CD14-positive monocyte (primary cell): ENCODE data around the gene VDAC2. TPM values are rescaled to one million over a fixed set of nuclear protein-coding genes. Genes with fewer than 3 reads are reported as not detected.

Experiments used
- DNase-seq, 3 donors: peaks; one replicate each; pipeline ENCODE4 v3.0.0-alpha.2; 2011 to 2022
- H2AFZ ChIP-seq: 2 replicates; pipeline ENCODE4 v1.6.0; 2012; ENCODE audit warnings: mild to moderate bottlenecking, low read depth, low read length, inconsistent platforms; ENCODE audit not compliant: insufficient read depth, poor library complexity, severe bottlenecking
- H3K27ac ChIP-seq, 2 donors: 1 replicate in 1 of 2; 2 replicates in 1 of 2; pipeline ENCODE4 v1.5.1; 2012 to 2013; ENCODE audit warnings: low read length in 2 of 2, control low read depth in 1 of 2, inconsistent platforms in 1 of 2, low read depth in 1 of 2, mild to moderate bottlenecking in 1 of 2
- H3K27me3 ChIP-seq, 2 donors: one replicate each; pipeline versions ENCODE4 v1.6.0 to v1.6.1; 2011 to 2013; ENCODE audit warnings: low read length in 2 of 2; ENCODE audit not compliant: control insufficient read depth in 2 of 2, insufficient read depth in 2 of 2
- H3K36me3 ChIP-seq, 2 donors: replicated peaks in 1 of 2; 1 replicate in 1 of 2; 2 replicates in 1 of 2; pipeline versions ENCODE4 v1.5.1 to v1.6.1; 2012 to 2013; ENCODE audit warnings: low read length in 2 of 2, control low read depth in 1 of 2, inconsistent platforms in 1 of 2, mild to moderate bottlenecking in 1 of 2; ENCODE audit not compliant: insufficient read depth in 2 of 2, control insufficient read depth in 1 of 2
- H3K4me1 ChIP-seq, 2 donors: 1 replicate in 1 of 2; 2 replicates in 1 of 2; pipeline versions ENCODE4 v1.5.1 to v1.6.1; 2012 to 2013; ENCODE audit warnings: low read length in 2 of 2, control low read depth in 1 of 2, inconsistent platforms in 1 of 2, mild to moderate bottlenecking in 1 of 2, moderate library complexity in 1 of 2; ENCODE audit not compliant: insufficient read depth in 2 of 2, control insufficient read depth in 1 of 2
- H3K4me2 ChIP-seq: replicated peaks from 2 replicates; pipeline ENCODE3; 2012; ENCODE audit warnings: low read length, moderate library complexity, mild to moderate bottlenecking; ENCODE audit not compliant: poor library complexity, severe bottlenecking; ENCODE audit errors: extremely low read depth
- H3K4me3 ChIP-seq, 3 experiments: fragments of 200-600 bp in 1 of 3; sonication (generic) in 1 of 3; replicated peaks in 1 of 3; 1 replicate in 2 of 3; 2 replicates in 1 of 3; pipeline ENCODE4 v1.5.1; 2011 to 2013; ENCODE audit warnings: low read length in 3 of 3, mild to moderate bottlenecking in 3 of 3, control low read depth in 2 of 3, low read depth in 2 of 3, inconsistent platforms in 1 of 3, moderate library complexity in 1 of 3
- H3K79me2 ChIP-seq: 2 replicates; pipeline ENCODE4 v1.6.0; 2012; ENCODE audit warnings: mild to moderate bottlenecking, control low read depth, inconsistent platforms, low read length, moderate library complexity; ENCODE audit not compliant: insufficient read depth
- H3K9ac ChIP-seq: 2 replicates; pipeline ENCODE4 v1.6.0; 2017; ENCODE audit warnings: low read length, mild to moderate bottlenecking; ENCODE audit not compliant: insufficient read depth, poor library complexity, severe bottlenecking
- H3K9me3 ChIP-seq, 2 donors: replicated peaks in 1 of 2; 1 replicate in 1 of 2; 2 replicates in 1 of 2; pipeline versions ENCODE4 v1.5.1 to v1.6.1; 2012 to 2013; ENCODE audit warnings: low read length in 2 of 2, control low read depth in 1 of 2; ENCODE audit not compliant: control insufficient read depth in 1 of 2, insufficient read depth in 1 of 2
- H4K20me1 ChIP-seq: 2 replicates; pipeline ENCODE4 v1.6.0; 2012; ENCODE audit warnings: mild to moderate bottlenecking, low read length, control low read depth, moderate library complexity; ENCODE audit not compliant: insufficient read depth
- H3K27ac Mint-ChIP-seq, 7 donors: one replicate each; pipeline ENCODE4 v1.8.0; 2020; ENCODE audit warnings: mild to moderate bottlenecking in 7 of 7, mixed read lengths in 7 of 7, moderate library complexity in 6 of 7, inconsistent platforms in 2 of 7
- H3K27me3 Mint-ChIP-seq, 3 donors: one replicate each; pipeline ENCODE4 v1.8.0; 2021 to 2022; ENCODE audit warnings: low read depth in 3 of 3, mild to moderate bottlenecking in 3 of 3, mixed read lengths in 3 of 3, moderate library complexity in 3 of 3, inconsistent platforms in 1 of 3
- H3K36me3 Mint-ChIP-seq, 2 donors: one replicate each; pipeline ENCODE4 v1.8.0; 2020; ENCODE audit warnings: mixed read lengths in 2 of 2, inconsistent platforms in 1 of 2, mild to moderate bottlenecking in 1 of 2
- H3K4me1 Mint-ChIP-seq: one replicate; pipeline ENCODE4 v1.8.0; 2020; ENCODE audit warnings: mild to moderate bottlenecking, mixed read lengths
- H3K4me3 Mint-ChIP-seq, 2 donors: one replicate each; pipeline ENCODE4 v1.8.0; 2020; ENCODE audit warnings: mild to moderate bottlenecking in 2 of 2, mixed read lengths in 2 of 2, moderate library complexity in 1 of 2
- H3K9me3 Mint-ChIP-seq, 7 donors: one replicate each; pipeline ENCODE4 v1.8.0; 2020 to 2022; ENCODE audit warnings: mixed read lengths in 7 of 7, mild to moderate bottlenecking in 6 of 7, moderate library complexity in 6 of 7, inconsistent platforms in 2 of 7
- WGBS: methylation state at CpG from one replicate; pipeline ENCODE4 v1.1.5; 2013; ENCODE audit warnings: missing lambda C conversion rate; ENCODE audit not compliant: insufficient coverage; 5-methylcytosine and 5-hydroxymethylcytosine counted together
- intact Hi-C, 2 donors: fragments of 100-400 bp; cut with micrococcal nuclease; formaldehyde crosslinking; loops; one replicate each; pipeline versions ENCODE4 v1.15.0 to v1.15.1; 2023
- polyA plus RNA-seq, 3 donors: library from polyadenylated mRNA; depleted of rRNA in 1 of 3; unstranded in 2 of 3; stranded (reverse) in 1 of 3; fragments of 300-500 nt in 2 of 3; fragments of >200 nt in 1 of 3; fragmentation: Illumina TruSeq in 2 of 3; gene quantifications; 1 replicate in 2 of 3; 2 replicates in 1 of 3; pipeline ENCODE4 v1.2.3, GENCODE V29; 2012 to 2021
- TF ChIP-seq, protein P1 (sequence below): fragments of 200-600 bp; IDR thresholded peaks from one replicate; pipeline ENCODE4 v1.8.0; 2022; ENCODE audit warnings: antibody characterized with exemption, mild to moderate bottlenecking

Gene VDAC2
- polyA plus RNA-seq, 3 donors: 71.2 to 154 (median 139) TPM

DNA sequence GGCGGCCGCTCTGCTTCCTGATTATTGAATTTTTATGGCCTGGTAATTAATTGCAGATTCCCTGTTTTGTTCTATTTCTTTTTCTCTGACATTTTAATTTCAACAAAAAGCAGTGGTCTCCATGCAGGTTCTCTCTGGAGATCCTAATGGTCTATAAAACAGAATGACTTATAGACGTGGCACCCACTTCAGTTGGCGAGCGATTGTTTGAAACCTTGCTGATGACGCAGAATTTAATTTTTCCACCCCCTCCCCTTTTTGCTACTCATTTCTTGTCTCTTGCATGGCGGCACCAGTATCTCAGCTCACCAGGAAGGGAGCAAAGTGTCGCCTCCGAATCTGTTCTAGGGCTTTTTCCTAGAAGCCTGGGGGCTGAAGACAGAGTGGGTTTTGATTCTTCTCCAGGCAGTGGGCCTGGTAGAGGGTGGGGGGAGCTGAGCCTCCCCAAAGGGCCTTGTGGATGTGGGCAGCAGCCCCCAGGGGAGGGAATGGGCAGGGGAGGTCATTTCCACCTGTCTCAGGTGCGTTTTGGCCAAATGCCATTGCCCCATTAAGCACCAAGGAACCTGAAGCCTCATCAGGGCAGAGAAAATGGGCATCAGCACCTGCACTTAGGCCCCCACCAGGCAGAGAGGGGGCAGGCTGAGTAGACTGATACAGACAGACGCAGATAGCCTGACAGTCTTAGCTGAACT lies 28.6 kb downstream of the VDAC2 start:
- no peaks in the 10 kb centered on the region for H3K9me3 ChIP-seq
- H3K27me3 ChIP-seq: no peaks in the 10 kb centered on the region
- Mint-ChIP-seq H3K36me3 (no peaks in the 10 kb centered on the region), H3K27me3 (peaks cover 0 to 7% (median 1%) of the 10 kb centered on the region in 3 donors), H3K4me1 (peaks cover 6% of the 10 kb centered on the region), H3K27ac (peak overlapping the region in 1 of 7 donors; percentile 32), H3K9me3 (no peaks in the 10 kb centered on the region), H3K4me3 (no peak overlapping the region)
- TF ChIP-seq, protein P1, sequence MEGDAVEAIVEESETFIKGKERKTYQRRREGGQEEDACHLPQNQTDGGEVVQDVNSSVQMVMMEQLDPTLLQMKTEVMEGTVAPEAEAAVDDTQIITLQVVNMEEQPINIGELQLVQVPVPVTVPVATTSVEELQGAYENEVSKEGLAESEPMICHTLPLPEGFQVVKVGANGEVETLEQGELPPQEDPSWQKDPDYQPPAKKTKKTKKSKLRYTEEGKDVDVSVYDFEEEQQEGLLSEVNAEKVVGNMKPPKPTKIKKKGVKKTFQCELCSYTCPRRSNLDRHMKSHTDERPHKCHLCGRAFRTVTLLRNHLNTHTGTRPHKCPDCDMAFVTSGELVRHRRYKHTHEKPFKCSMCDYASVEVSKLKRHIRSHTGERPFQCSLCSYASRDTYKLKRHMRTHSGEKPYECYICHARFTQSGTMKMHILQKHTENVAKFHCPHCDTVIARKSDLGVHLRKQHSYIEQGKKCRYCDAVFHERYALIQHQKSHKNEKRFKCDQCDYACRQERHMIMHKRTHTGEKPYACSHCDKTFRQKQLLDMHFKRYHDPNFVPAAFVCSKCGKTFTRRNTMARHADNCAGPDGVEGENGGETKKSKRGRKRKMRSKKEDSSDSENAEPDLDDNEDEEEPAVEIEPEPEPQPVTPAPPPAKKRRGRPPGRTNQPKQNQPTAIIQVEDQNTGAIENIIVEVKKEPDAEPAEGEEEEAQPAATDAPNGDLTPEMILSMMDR: no peak
- no peak overlapping the region for H3K27ac ChIP-seq
- no peaks in the 10 kb centered on the region for H3K36me3 ChIP-seq
- intact Hi-C loops: loop anchor here (5.0 to 10.0 kb wide), 4 partner anchors 194 to 992 kb away; partner anchors contain the start of gene KAT6B (in 1 of the 2)
- DNase-seq: no peak
- H3K4me2 ChIP-seq: no peak overlapping the region
- H3K4me3 ChIP-seq: no peak overlapping the region
- peaks cover 12 to 17% of the 10 kb centered on the region in 2 donors for H3K4me1 ChIP-seq
- no peak overlapping the region for H3K9ac ChIP-seq
- no peak overlapping the region for H2AFZ ChIP-seq
- WGBS: 90% methylated on average over 7 of the region's 11 CpGs
- no peaks in the 10 kb centered on the region for H3K79me2 ChIP-seq
- H4K20me1 ChIP-seq: no peaks in the 10 kb centered on the region

GRCh38 chr10:75240329-75241076 lies 29.9 kb downstream of the VDAC2 start:
- no peak for DNase-seq
- Histone ChIP-seq H3K4me1 (peaks cover 0 to 5% of the 10 kb centered on the region in 2 donors), H4K20me1 (no peaks in the 10 kb centered on the region), H3K4me2 (no peak overlapping the region), H3K27me3 (no peaks in the 10 kb centered on the region), H3K9ac (no peak overlapping the region), H3K79me2 (no peaks in the 10 kb centered on the region), H3K36me3 (no peaks in the 10 kb centered on the region), H3K9me3 (no peaks in the 10 kb centered on the region), H3K4me3 (no peak overlapping the region), H3K27ac (no peak overlapping the region), H2AFZ (no peak overlapping the region)
- Mint-ChIP-seq H3K4me1 (peaks cover 3% of the 10 kb centered on the region), H3K36me3 (no peaks in the 10 kb centered on the region), H3K4me3 (no peak overlapping the region), H3K27me3 (peaks cover 0 to 7% (median 1%) of the 10 kb centered on the region in 3 donors), H3K27ac (peak overlapping the region in 2 of 7 donors; percentile 52 to 78), H3K9me3 (no peaks in the 10 kb centered on the region)
- 96% methylated on average over 12 of the region's 12 CpGs for WGBS
- TF ChIP-seq, protein P1: no peak
- intact Hi-C loops: no loop called here
